NK-92 (cell line): Measurements from ENCODE around the gene LDB3.
"Not testable (repeated sequence)": the region's sequence is repeated elsewhere in the genome, so short reads cannot be mapped to it uniquely, and the experiment has no call there.

Source experiments
- DNase-seq: peaks from one replicate; lab custom pipeline; 2025; ENCODE audit not compliant: unreplicated experiment; lab: John Stamatoyannopoulos, UW

LDB3 gene

GRCh38 chr10:86728056-86728455 is 59.7 kb downstream of the LDB3 start:
- no peak for DNase-seq

GRCh38 chr10:86729677-86730076 is 61.4 kb downstream of the LDB3 start:
- DNase-seq = no peak

GRCh38 chr10:86730227-86730626 is 61.9 kb downstream of the LDB3 start:
- DNase-seq = no peak

- DNase-seq = no peak
Measured at GRCh38 chr10:86732771-86733170, 64.5 kb downstream of the LDB3 start.

GRCh38 chr10:86733260-86733671 is 65.0 kb downstream of the LDB3 start:
- no peak for DNase-seq

- no peak for DNase-seq
Measured at GRCh38 chr10:86734207-86734988, 66.1 kb downstream of the LDB3 start.

GRCh38 chr10:86735278-86735677 is 67.0 kb downstream of the LDB3 start:
- DNase-seq = not testable (repeated sequence)

GRCh38 chr10:86742230-86742629 is 73.9 kb downstream of the LDB3 start:
- DNase-seq = no peak

GRCh38 chr10:86744067-86744725 is 75.9 kb downstream of the LDB3 start:
- no peak for DNase-seq

GRCh38 chr10:86747796-86748581 is 79.7 kb downstream of the LDB3 start:
- no peak for DNase-seq

- no peak for DNase-seq
Measured at GRCh38 chr10:86749854-86750253, 81.5 kb downstream of the LDB3 start.

- DNase-seq = no peak
Measured at GRCh38 chr10:86751477-86751876, 83.2 kb downstream of the LDB3 start.

GRCh38 chr10:86752311-86752710 is 84.0 kb downstream of the LDB3 start:
- no peak for DNase-seq

- DNase-seq = no peak
Measured at GRCh38 chr10:86753051-86753450, 84.7 kb downstream of the LDB3 start.

- DNase-seq = no peak
Measured at GRCh38 chr10:86753638-86754434, 85.5 kb downstream of the LDB3 start.

- no peak for DNase-seq
Measured at GRCh38 chr10:86755454-86755739, 87.1 kb downstream of the LDB3 start.

- no peak for DNase-seq
Measured at GRCh38 chr10:86755740-86756510, 87.6 kb downstream of the LDB3 start.

GRCh38 chr10:86756511-86757112 is 88.3 kb downstream of the LDB3 start, which contains the start of gene BMPR1A:
TSS of gene BMPR1A (plus strand) at chr10:86756619. CDS start at chr10:86876019, 119,400 bp downstream.
- no peak for DNase-seq

GRCh38 chr10:86757113-86757972 is 89.0 kb downstream of the LDB3 start:
- no peak for DNase-seq
